Epithelial cell of proximal tubule (primary cell): ENCODE measurements around the gene MSLN. TPM values are rescaled to one million over a fixed set of nuclear protein-coding genes. Genes with fewer than 3 reads are reported as not detected.

Experiments used
- DNase-seq: peaks from one replicate; pipeline ENCODE4 v3.0.0-alpha.2; 2011; ENCODE audit warnings: low read depth
- H3K4me3 ChIP-seq: 2 replicates; pipeline ENCODE4 v1.5.1; 2011; ENCODE audit warnings: low read depth, mild to moderate bottlenecking, low read length
- total RNA-seq: library from RNA; depleted of rRNA; stranded (reverse); fragments of >200 nt; gene quantifications from 2 replicates; pipeline ENCODE4 v1.2.3, GENCODE V29; 2015
- TF ChIP-seq, protein P1 (sequence below): conservative IDR thresholded peaks from 2 replicates; pipeline ENCODE4 v1.5.1; 2012; ENCODE audit warnings: low read depth, mild to moderate bottlenecking, low read length

Gene MSLN
- total RNA-seq, 1 donor from 2014 or later: 29.7 TPM

DNA sequence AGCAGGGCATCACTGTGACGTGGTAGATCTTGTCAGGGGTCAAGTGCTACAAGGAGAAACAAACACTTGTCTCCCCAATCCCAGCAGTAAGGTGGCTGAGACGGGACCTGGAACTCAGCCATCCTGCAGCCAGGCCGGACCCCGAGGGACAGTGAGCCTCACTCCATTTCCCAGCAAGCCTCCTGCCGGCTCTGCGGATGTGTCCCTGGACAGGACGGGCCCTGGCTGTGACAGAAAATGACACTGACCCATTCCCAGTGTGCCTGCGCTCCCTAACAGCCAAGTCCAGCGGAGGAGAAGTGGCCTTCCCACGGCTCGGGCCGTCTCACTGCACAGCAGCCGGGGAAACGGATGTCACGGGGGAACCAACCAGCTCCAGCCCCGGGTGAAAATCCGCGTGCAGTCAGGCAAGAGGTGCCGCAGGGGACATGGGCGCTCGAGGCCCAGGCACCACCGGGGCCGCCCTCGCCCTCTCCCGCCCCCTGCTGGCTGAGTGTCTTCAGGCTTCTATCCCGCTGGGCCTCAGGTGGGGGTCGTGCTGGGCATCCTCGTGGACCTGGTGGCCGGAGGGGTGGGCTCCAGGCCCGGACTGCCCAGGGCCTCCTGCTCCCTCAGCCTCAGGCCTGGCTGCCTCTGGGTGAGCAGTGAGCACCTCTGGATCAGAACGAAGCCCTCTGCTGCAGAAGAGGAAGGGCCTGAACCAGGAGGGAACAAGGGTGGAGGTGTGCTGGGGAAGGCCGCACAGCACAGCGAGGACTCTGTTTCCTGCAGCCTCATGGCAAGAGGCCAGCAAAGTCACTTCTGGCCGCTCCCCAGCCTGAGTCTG is 26.9 kb upstream of the MSLN start:
- no peak for DNase-seq
- H3K4me3 ChIP-seq: no peak overlapping the region
- TF ChIP-seq, protein P1, sequence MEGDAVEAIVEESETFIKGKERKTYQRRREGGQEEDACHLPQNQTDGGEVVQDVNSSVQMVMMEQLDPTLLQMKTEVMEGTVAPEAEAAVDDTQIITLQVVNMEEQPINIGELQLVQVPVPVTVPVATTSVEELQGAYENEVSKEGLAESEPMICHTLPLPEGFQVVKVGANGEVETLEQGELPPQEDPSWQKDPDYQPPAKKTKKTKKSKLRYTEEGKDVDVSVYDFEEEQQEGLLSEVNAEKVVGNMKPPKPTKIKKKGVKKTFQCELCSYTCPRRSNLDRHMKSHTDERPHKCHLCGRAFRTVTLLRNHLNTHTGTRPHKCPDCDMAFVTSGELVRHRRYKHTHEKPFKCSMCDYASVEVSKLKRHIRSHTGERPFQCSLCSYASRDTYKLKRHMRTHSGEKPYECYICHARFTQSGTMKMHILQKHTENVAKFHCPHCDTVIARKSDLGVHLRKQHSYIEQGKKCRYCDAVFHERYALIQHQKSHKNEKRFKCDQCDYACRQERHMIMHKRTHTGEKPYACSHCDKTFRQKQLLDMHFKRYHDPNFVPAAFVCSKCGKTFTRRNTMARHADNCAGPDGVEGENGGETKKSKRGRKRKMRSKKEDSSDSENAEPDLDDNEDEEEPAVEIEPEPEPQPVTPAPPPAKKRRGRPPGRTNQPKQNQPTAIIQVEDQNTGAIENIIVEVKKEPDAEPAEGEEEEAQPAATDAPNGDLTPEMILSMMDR: peak; percentile 39

DNA sequence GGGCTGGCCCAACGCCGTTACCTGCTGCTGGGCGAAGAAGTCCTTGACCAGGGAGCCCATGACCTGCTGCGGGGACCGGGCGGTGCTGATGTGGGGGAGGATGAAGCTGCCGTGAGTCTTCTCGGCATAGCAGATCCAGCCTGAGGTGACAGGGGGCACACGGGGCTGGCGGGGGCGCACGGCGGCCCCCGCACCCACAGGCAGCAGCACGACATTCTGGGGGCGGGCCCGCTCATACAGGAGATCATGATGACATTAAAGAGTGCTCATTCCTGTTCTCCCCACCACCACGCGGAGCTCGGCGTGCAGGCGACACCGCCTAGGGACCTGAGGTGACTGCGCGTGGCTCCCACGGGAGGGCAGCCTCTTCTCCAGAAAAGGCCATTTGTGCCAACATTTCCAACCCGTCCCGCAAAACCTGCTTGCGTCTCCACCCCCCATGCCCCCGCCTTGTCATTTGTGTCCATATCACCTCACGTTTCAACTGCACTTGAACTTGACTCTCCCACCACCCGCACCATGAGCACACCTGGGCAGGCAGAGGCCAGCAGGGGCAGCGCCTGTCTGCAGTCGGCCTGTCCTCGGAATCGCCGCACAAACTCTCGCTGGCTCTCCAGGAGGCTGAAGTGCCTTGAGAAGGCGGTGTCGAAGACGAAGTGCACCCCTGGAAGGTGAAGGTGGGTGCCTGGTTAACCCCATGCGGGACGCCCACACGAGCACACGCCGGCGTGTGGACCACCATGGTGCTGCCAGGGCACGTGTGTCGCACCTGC is 26.1 kb upstream of the MSLN start:
- no peak for DNase-seq
- H3K4me3 ChIP-seq: no peak overlapping the region
- TF ChIP-seq, protein P1: no peak

DNA sequence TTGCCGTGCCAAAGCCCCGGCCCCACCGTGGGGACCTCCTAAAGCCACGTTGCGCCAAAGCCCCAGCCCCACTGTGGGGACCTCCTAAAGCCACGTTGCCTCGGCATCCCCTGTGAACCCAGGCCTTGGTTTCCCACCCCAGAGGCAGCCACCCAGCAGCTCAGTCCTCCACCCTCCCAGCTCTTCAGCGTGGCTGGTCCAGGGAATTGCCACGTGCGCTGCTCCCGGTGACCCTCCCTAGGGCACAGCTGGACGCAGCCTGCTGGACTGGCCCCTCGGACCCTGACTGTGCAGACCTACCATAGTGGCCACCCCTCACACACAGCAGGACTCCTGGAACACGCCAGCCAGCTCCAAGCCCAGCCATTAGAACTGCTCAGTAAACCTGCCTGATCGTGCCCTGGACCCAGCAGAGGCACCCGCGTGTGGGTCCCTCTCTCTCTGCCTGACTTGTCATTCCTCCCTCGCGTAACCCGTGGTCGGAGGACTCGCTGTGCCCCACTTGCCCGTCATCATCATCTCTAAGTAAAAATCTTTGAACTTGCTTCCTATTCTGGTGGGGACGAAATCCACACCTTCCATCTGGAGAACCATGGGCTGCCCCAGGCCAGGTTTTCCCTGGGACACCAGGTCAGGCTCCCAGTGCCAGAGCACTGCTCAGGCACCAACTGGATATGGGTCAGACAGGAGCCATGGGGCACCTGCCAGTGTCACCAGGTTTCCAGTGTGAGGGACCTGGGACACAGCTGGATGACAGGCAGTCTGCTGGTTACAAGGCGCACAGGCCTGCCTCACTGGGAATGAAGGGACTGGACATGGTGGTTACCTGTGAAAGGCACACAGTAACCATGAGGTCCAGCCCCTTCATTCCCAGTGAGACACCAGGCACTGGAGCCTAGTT is 25.3 kb upstream of the MSLN start:
- TF ChIP-seq, protein P1: no peak
- H3K4me3 ChIP-seq: no peak overlapping the region
- no peak for DNase-seq

DNA sequence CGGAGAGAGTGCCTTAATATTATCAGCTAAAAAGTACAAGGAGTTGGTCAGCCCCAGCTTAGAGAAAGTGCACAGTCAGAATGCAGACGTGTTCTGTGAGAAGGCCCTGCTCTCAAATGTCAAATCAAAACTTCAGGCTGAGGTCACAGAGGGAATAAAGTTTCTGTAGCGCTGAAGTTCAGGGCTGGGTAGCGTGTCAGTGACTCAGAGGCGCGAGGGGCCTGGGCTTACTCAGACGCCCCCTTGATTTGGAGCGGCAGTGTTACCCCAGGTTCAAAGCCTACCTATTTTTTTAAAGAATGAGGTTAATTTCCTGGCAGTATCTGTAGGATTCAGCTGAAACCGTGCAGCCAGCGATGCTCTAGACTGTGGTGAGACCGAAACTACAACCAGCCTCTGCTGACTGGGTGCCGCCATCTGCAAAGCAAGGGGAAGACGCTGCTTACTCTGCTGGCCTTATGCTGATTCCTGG is 24.5 kb upstream of the MSLN start:
- no peak for DNase-seq
- H3K4me3 ChIP-seq: no peak overlapping the region
- TF ChIP-seq, protein P1: no peak

DNA sequence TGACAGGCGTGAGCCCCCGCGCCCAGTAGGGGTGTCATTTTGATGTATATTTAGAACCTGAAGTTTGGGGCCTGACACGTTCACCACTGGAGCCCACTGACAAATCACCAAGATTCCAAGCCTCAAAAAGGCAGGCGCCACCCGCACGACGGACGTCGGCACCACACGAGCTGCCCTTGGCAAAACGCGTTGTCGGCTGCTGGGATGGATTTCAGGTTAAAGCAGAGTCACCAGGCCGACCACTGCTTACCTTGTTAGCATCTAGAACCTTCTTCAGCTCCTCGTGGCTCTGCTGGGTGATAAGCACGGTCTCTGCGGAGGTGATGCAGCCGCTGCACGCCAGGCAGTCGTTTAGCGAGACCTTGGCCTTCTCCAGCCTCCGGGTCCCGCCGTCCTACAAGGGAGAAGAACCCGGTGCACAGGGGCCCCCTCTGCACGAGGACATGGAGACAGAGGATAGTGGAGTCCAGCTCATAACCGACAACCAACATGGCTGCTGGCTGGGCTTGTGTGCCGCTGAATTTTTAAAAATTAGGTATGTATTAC is 23.5 kb upstream of the MSLN start:
- TF ChIP-seq, protein P1: no peak
- no peak overlapping the region for H3K4me3 ChIP-seq
- no peak for DNase-seq
